Endothelial cell of umbilical vein (primary cell): Measurements from ENCODE around the gene CTBP1. TPM values are rescaled to one million over a fixed set of nuclear protein-coding genes. Genes with fewer than 3 reads are reported as not detected.

Source experiments
- BruUV-seq: library from RNA; stranded (reverse); fragments of 400-500 nt; replicated peaks from 2 replicates; lab custom pipeline; 2021; lab: Mats Ljungman, UMichigan
- CTCF ChIA-PET: fragments of 300-600, 350-600 bp; sonication (Branson Sonifier 250); formaldehyde crosslinking; loops from one replicate; lab custom pipeline; 2021; ENCODE audit warnings: antibody characterized with exemption, inconsistent platforms; lab: Charles Lee
- POLR2A ChIA-PET: fragments of 300-600, 350-600 bp; sonication (Branson Sonifier 250); formaldehyde crosslinking; loops from one replicate; lab custom pipeline; 2021; ENCODE audit warnings: antibody characterized with exemption, inconsistent platforms; lab: Charles Lee
- DNase-seq: peaks from one replicate; pipeline ENCODE4 v3.0.0-alpha.2; 2011; ENCODE audit warnings: low read depth, low spot score
- FAIRE-seq: peaks from 2 replicates; lab custom pipeline; 2011; peaks lifted over from hg19 to GRCh38; lab: Jason Lieb, UNC
- H2AFZ ChIP-seq: 2 replicates; pipeline ENCODE4 v1.6.0; 2012; ENCODE audit warnings: low read depth, low read length, control low read depth, inconsistent platforms
- H3K27ac ChIP-seq: 2 replicates; pipeline ENCODE4 v1.5.1; 2011; ENCODE audit warnings: low read depth, mild to moderate bottlenecking, control low read depth, low read length, moderate library complexity; ENCODE audit not compliant: insufficient read depth
- H3K27me3 ChIP-seq, 2 experiments: 2 replicates each; pipeline versions ENCODE4 v1.6.0 to v1.6.1; 2011; ENCODE audit warnings: low read length in 2 of 2, mixed read lengths in 1 of 2; ENCODE audit not compliant: control insufficient read depth in 2 of 2, insufficient read depth in 2 of 2
- H3K36me3 ChIP-seq, 2 experiments: 2 replicates in 1 of 2; 3 replicates in 1 of 2; pipeline ENCODE4 v1.5.1; 2011; ENCODE audit warnings: low read length in 2 of 2, mild to moderate bottlenecking in 1 of 2, moderate library complexity in 1 of 2; ENCODE audit not compliant: control insufficient read depth in 2 of 2, insufficient read depth in 2 of 2; ENCODE audit errors: extremely low read depth in 1 of 2
- H3K4me1 ChIP-seq: 3 replicates; pipeline ENCODE4 v1.5.1; 2011; ENCODE audit warnings: mild to moderate bottlenecking, low read length; ENCODE audit not compliant: control insufficient read depth, insufficient read depth; ENCODE audit errors: extremely low read depth
- H3K4me2 ChIP-seq: 2 replicates; pipeline ENCODE4 v1.6.1; 2011; ENCODE audit warnings: low read length, control low read depth, mixed read lengths; ENCODE audit not compliant: insufficient read depth
- H3K4me3 ChIP-seq, 3 experiments: fragments of 200-600 bp in 1 of 3; sonication (generic), shearing (Covaris generic) in 1 of 3; replicated peaks in 1 of 3; 2 replicates each; pipeline ENCODE4 v1.5.1; 2011 to 2016; ENCODE audit warnings: control low read depth in 3 of 3, low read length in 3 of 3, mild to moderate bottlenecking in 2 of 3, inconsistent platforms in 1 of 3, low read depth in 1 of 3, moderate library complexity in 1 of 3; ENCODE audit not compliant: insufficient read depth in 1 of 3
- H3K79me2 ChIP-seq: 2 replicates; pipeline ENCODE4 v1.6.0; 2012; ENCODE audit warnings: low read length, inconsistent platforms; ENCODE audit not compliant: control insufficient read depth, insufficient read depth
- H3K9ac ChIP-seq: replicated peaks from 2 replicates; pipeline ENCODE3; 2011; ENCODE audit warnings: low read length, control low read depth; ENCODE audit not compliant: insufficient read depth; ENCODE audit errors: extremely low read depth
- H3K9me1 ChIP-seq: replicated peaks from 3 replicates; pipeline ENCODE4 v1.6.0; 2011; ENCODE audit warnings: mild to moderate bottlenecking, low read length; ENCODE audit not compliant: control insufficient read depth, insufficient read depth; ENCODE audit errors: extremely low read depth
- H3K9me3 ChIP-seq: replicated peaks from 2 replicates; pipeline ENCODE4 v1.5.1; 2012; ENCODE audit warnings: low read length, inconsistent platforms; ENCODE audit not compliant: control insufficient read depth, insufficient read depth
- H4K20me1 ChIP-seq: replicated peaks from 2 replicates; pipeline ENCODE3; 2011; ENCODE audit warnings: mild to moderate bottlenecking, low read length; ENCODE audit not compliant: control insufficient read depth, insufficient read depth; ENCODE audit errors: extremely low read depth
- CTCF ChIP-seq, 2 donors: IDR thresholded peaks; 1 replicate in 1 of 2; 2 replicates in 1 of 2; pipeline ENCODE4 v1.5.1; 2011; ENCODE audit warnings: low read length in 2 of 2, mild to moderate bottlenecking in 2 of 2, moderate library complexity in 2 of 2, control low read depth in 1 of 2, inconsistent platforms in 1 of 2, low read depth in 1 of 2; ENCODE audit not compliant: insufficient read depth in 1 of 2; ENCODE audit errors: extremely low read depth in 1 of 2
- EZH2 ChIP-seq: IDR thresholded peaks from 2 replicates; pipeline ENCODE4 v1.6.1; 2012; ENCODE audit warnings: borderline replicate concordance, low read depth, mild to moderate bottlenecking, moderate library complexity, low read length, inconsistent platforms; ENCODE audit not compliant: severe bottlenecking
- FOS ChIP-seq: IDR thresholded peaks from 2 replicates; pipeline ENCODE4 v1.6.1; 2011; ENCODE audit warnings: mild to moderate bottlenecking, low read length, moderate library complexity, borderline replicate concordance; ENCODE audit not compliant: insufficient read depth
- GATA2 ChIP-seq: IDR thresholded peaks from 2 replicates; pipeline ENCODE4 v1.7.0; 2011; ENCODE audit warnings: low read depth, mild to moderate bottlenecking, moderate library complexity, mixed read lengths, low read length; ENCODE audit not compliant: insufficient read length, insufficient read depth
- JUN ChIP-seq: IDR thresholded peaks from 2 replicates; pipeline ENCODE4 v1.6.1; 2011; ENCODE audit warnings: borderline replicate concordance, low read depth; ENCODE audit not compliant: insufficient read length, insufficient read depth
- MYC ChIP-seq: IDR thresholded peaks from one replicate; pipeline ENCODE4 v1.6.1; 2011; ENCODE audit warnings: mild to moderate bottlenecking, low read depth, low read length
- POLR2A ChIP-seq: IDR thresholded peaks from 2 replicates; pipeline ENCODE4 v1.6.1; 2012; ENCODE audit warnings: low read depth, mild to moderate bottlenecking, control low read depth, low read length
- POLR2AphosphoS5 ChIP-seq: IDR thresholded peaks from 2 replicates; pipeline ENCODE4 v1.6.1; 2012; ENCODE audit warnings: low read depth, mild to moderate bottlenecking, control low read depth, low read length, moderate library complexity; ENCODE audit not compliant: insufficient read depth
- dilution Hi-C: fragments of 300-500 bp; cut with MboI; formaldehyde crosslinking; loops from one replicate; pipeline ENCODE4 v1.15.0; 2019; ENCODE audit warnings: low sequenced_read_pairs; ENCODE audit not compliant: extremely low pct_ligation_motif_present
- intact Hi-C: fragments of 100-400 bp; cut with micrococcal nuclease; formaldehyde crosslinking; loops from one replicate; pipeline ENCODE4 v1.10.0; 2022
- polyA plus RNA-seq, 4 experiments: library from polyadenylated mRNA; depleted of rRNA in 3 of 4; stranded (reverse) in 3 of 4; unstranded in 1 of 4; fragments of >200 nt; gene quantifications; 2 replicates each; pipeline versions ENCODE4 v1.2.1 to v1.2.3, GENCODE V29; 2011 to 2012; ENCODE audit warnings: missing spikeins in 1 of 4
- total RNA-seq: library from RNA; stranded (reverse); gene quantifications from 2 replicates; pipeline ENCODE4 v1.2.3, GENCODE V29; 2021
- TF ChIP-seq, protein P1 (sequence below): IDR thresholded peaks from 2 replicates; pipeline ENCODE4 v1.6.1; 2011; ENCODE audit not compliant: insufficient read depth, insufficient read length

CTBP1 gene
- total and polyA plus RNA-seq, 2 donors (not counting 3 experiments of a cell fraction or from before 2014, with no cell fraction given), result 165 to 167 TPM

- BruUV-seq, result no TSS peak
- Histone ChIP-seq H3K9me1 (no peaks in the 10 kb centered on the region), H3K79me2 (no peaks in the 10 kb centered on the region), H3K9ac (no peak overlapping the region), H3K4me1 (no peaks in the 10 kb centered on the region), H3K9me3 (no peaks in the 10 kb centered on the region), H3K4me2 (no peak overlapping the region), H3K36me3 (no peaks in the 10 kb centered on the region), H3K27me3 (peaks cover 33 to 35% of the 10 kb centered on the region in 2 experiments), H3K27ac (no peak overlapping the region), H2AFZ (no peak overlapping the region), H4K20me1 (no peaks in the 10 kb centered on the region), H3K4me3 (no peak overlapping the region)
- dilution Hi-C loops, result no loop called here
- intact Hi-C loops, result no loop called here
- DNase-seq (no peak), FAIRE-seq (no peak)
- TF ChIP-seq EZH2 (no peak), GATA2 (no peak), CTCF (IDR thresholded peaks at IDR 0.05; ENCODE audit: extremely low read depth in 1 of 2, insufficient read depth in 1 of 2, low read depth in 1 of 2, low read length in 2 of 2) (no peak), POLR2A (no peak), FOS (no peak), JUN (no peak), POLR2AphosphoS5 (no peak), MYC (no peak)
- TF ChIP-seq, protein P1, sequence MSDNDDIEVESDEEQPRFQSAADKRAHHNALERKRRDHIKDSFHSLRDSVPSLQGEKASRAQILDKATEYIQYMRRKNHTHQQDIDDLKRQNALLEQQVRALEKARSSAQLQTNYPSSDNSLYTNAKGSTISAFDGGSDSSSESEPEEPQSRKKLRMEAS, result no peak
- ChIA-PET POLR2A (no interaction called here), CTCF (interaction anchor here (1.2 to 1.3 kb wide), 3 partner anchors 13 to 96 kb away, joined by 3 to 4 read pairs (median 4); no protein-coding TSS in a partner anchor)
These were observed 75.8 kb downstream of the CTBP1 start for GRCh38 chr4:1172971-1173757.
